CD14-positive monocyte (primary cell): ENCODE results near the gene GRID1. TPM values are rescaled to one million over a fixed set of nuclear protein-coding genes. Genes with fewer than 3 reads are reported as not detected.

ENCODE experiments used
- DNase-seq, 3 donors: peaks; one replicate each; pipeline ENCODE4 v3.0.0-alpha.2; 2011 to 2022
- H2AFZ ChIP-seq: 2 replicates; pipeline ENCODE4 v1.6.0; 2012; ENCODE audit warnings: mild to moderate bottlenecking, low read depth, low read length, inconsistent platforms; ENCODE audit not compliant: insufficient read depth, poor library complexity, severe bottlenecking
- H3K27ac ChIP-seq, 2 donors: 1 replicate in 1 of 2; 2 replicates in 1 of 2; pipeline ENCODE4 v1.5.1; 2012 to 2013; ENCODE audit warnings: low read length in 2 of 2, control low read depth in 1 of 2, inconsistent platforms in 1 of 2, low read depth in 1 of 2, mild to moderate bottlenecking in 1 of 2
- H3K27me3 ChIP-seq, 2 donors: one replicate each; pipeline versions ENCODE4 v1.6.0 to v1.6.1; 2011 to 2013; ENCODE audit warnings: low read length in 2 of 2; ENCODE audit not compliant: control insufficient read depth in 2 of 2, insufficient read depth in 2 of 2
- H3K36me3 ChIP-seq, 2 donors: replicated peaks in 1 of 2; 1 replicate in 1 of 2; 2 replicates in 1 of 2; pipeline versions ENCODE4 v1.5.1 to v1.6.1; 2012 to 2013; ENCODE audit warnings: low read length in 2 of 2, control low read depth in 1 of 2, inconsistent platforms in 1 of 2, mild to moderate bottlenecking in 1 of 2; ENCODE audit not compliant: insufficient read depth in 2 of 2, control insufficient read depth in 1 of 2
- H3K4me1 ChIP-seq, 2 donors: 1 replicate in 1 of 2; 2 replicates in 1 of 2; pipeline versions ENCODE4 v1.5.1 to v1.6.1; 2012 to 2013; ENCODE audit warnings: low read length in 2 of 2, control low read depth in 1 of 2, inconsistent platforms in 1 of 2, mild to moderate bottlenecking in 1 of 2, moderate library complexity in 1 of 2; ENCODE audit not compliant: insufficient read depth in 2 of 2, control insufficient read depth in 1 of 2
- H3K4me2 ChIP-seq: replicated peaks from 2 replicates; pipeline ENCODE3; 2012; ENCODE audit warnings: low read length, moderate library complexity, mild to moderate bottlenecking; ENCODE audit not compliant: poor library complexity, severe bottlenecking; ENCODE audit errors: extremely low read depth
- H3K4me3 ChIP-seq, 3 experiments: fragments of 200-600 bp in 1 of 3; sonication (generic) in 1 of 3; replicated peaks in 1 of 3; 1 replicate in 2 of 3; 2 replicates in 1 of 3; pipeline ENCODE4 v1.5.1; 2011 to 2013; ENCODE audit warnings: low read length in 3 of 3, mild to moderate bottlenecking in 3 of 3, control low read depth in 2 of 3, low read depth in 2 of 3, inconsistent platforms in 1 of 3, moderate library complexity in 1 of 3
- H3K79me2 ChIP-seq: 2 replicates; pipeline ENCODE4 v1.6.0; 2012; ENCODE audit warnings: mild to moderate bottlenecking, control low read depth, inconsistent platforms, low read length, moderate library complexity; ENCODE audit not compliant: insufficient read depth
- H3K9ac ChIP-seq: 2 replicates; pipeline ENCODE4 v1.6.0; 2017; ENCODE audit warnings: low read length, mild to moderate bottlenecking; ENCODE audit not compliant: insufficient read depth, poor library complexity, severe bottlenecking
- H3K9me3 ChIP-seq, 2 donors: replicated peaks in 1 of 2; 1 replicate in 1 of 2; 2 replicates in 1 of 2; pipeline versions ENCODE4 v1.5.1 to v1.6.1; 2012 to 2013; ENCODE audit warnings: low read length in 2 of 2, control low read depth in 1 of 2; ENCODE audit not compliant: control insufficient read depth in 1 of 2, insufficient read depth in 1 of 2
- H4K20me1 ChIP-seq: 2 replicates; pipeline ENCODE4 v1.6.0; 2012; ENCODE audit warnings: mild to moderate bottlenecking, low read length, control low read depth, moderate library complexity; ENCODE audit not compliant: insufficient read depth
- H3K27ac Mint-ChIP-seq, 7 donors: one replicate each; pipeline ENCODE4 v1.8.0; 2020; ENCODE audit warnings: mild to moderate bottlenecking in 7 of 7, mixed read lengths in 7 of 7, moderate library complexity in 6 of 7, inconsistent platforms in 2 of 7
- H3K27me3 Mint-ChIP-seq, 3 donors: one replicate each; pipeline ENCODE4 v1.8.0; 2021 to 2022; ENCODE audit warnings: low read depth in 3 of 3, mild to moderate bottlenecking in 3 of 3, mixed read lengths in 3 of 3, moderate library complexity in 3 of 3, inconsistent platforms in 1 of 3
- H3K36me3 Mint-ChIP-seq, 2 donors: one replicate each; pipeline ENCODE4 v1.8.0; 2020; ENCODE audit warnings: mixed read lengths in 2 of 2, inconsistent platforms in 1 of 2, mild to moderate bottlenecking in 1 of 2
- H3K4me1 Mint-ChIP-seq: one replicate; pipeline ENCODE4 v1.8.0; 2020; ENCODE audit warnings: mild to moderate bottlenecking, mixed read lengths
- H3K4me3 Mint-ChIP-seq, 2 donors: one replicate each; pipeline ENCODE4 v1.8.0; 2020; ENCODE audit warnings: mild to moderate bottlenecking in 2 of 2, mixed read lengths in 2 of 2, moderate library complexity in 1 of 2
- H3K9me3 Mint-ChIP-seq, 7 donors: one replicate each; pipeline ENCODE4 v1.8.0; 2020 to 2022; ENCODE audit warnings: mixed read lengths in 7 of 7, mild to moderate bottlenecking in 6 of 7, moderate library complexity in 6 of 7, inconsistent platforms in 2 of 7
- CTCF ChIP-seq: fragments of 200-600 bp; IDR thresholded peaks from one replicate; pipeline ENCODE4 v1.8.0; 2022; ENCODE audit warnings: antibody characterized with exemption, mild to moderate bottlenecking
- WGBS: methylation state at CpG from one replicate; pipeline ENCODE4 v1.1.5; 2013; ENCODE audit warnings: missing lambda C conversion rate; ENCODE audit not compliant: insufficient coverage; 5-methylcytosine and 5-hydroxymethylcytosine counted together
- intact Hi-C, 2 donors: fragments of 100-400 bp; cut with micrococcal nuclease; formaldehyde crosslinking; loops; one replicate each; pipeline versions ENCODE4 v1.15.0 to v1.15.1; 2023
- polyA plus RNA-seq, 3 donors: library from polyadenylated mRNA; depleted of rRNA in 1 of 3; unstranded in 2 of 3; stranded (reverse) in 1 of 3; fragments of 300-500 nt in 2 of 3; fragments of >200 nt in 1 of 3; fragmentation: Illumina TruSeq in 2 of 3; gene quantifications; 1 replicate in 2 of 3; 2 replicates in 1 of 3; pipeline ENCODE4 v1.2.3, GENCODE V29; 2012 to 2021

Gene GRID1
- polyA plus RNA-seq, 3 donors = not detected

- Mint-ChIP-seq H3K4me1 (no peaks in the 10 kb centered on the region), H3K27me3 (peaks cover 0 to 2% (median 1%) of the 10 kb centered on the region in 3 donors), H3K27ac (no peak overlapping the region), H3K4me3 (no peak overlapping the region), H3K9me3 (no peaks in the 10 kb centered on the region), H3K36me3 (no peaks in the 10 kb centered on the region)
- H3K4me1 ChIP-seq = no peaks in the 10 kb centered on the region
- WGBS = 96% methylated on average over 9 of the region's 10 CpGs
- no peak for TF ChIP-seq CTCF
- no peaks in the 10 kb centered on the region for H3K36me3 ChIP-seq
- H3K4me2 ChIP-seq = no peak overlapping the region
- H3K27ac ChIP-seq = no peak overlapping the region
- intact Hi-C loops = no loop called here
- H3K4me3 ChIP-seq = no peak overlapping the region
- H2AFZ ChIP-seq = no peak overlapping the region
- DNase-seq = no peak
- no peaks in the 10 kb centered on the region for H3K9me3 ChIP-seq
- H3K27me3 ChIP-seq = no peaks in the 10 kb centered on the region
- H3K79me2 ChIP-seq = no peaks in the 10 kb centered on the region
- no peak overlapping the region for H3K9ac ChIP-seq
- no peaks in the 10 kb centered on the region for H4K20me1 ChIP-seq
These were observed 77.7 kb downstream of the GRID1 start for GRCh38 chr10:86288695-86289576.

- no peak for TF ChIP-seq CTCF
- H3K27ac Mint-ChIP-seq = no peak overlapping the region
- DNase-seq = no peak
These were observed 78.5 kb downstream of the GRID1 start for GRCh38 chr10:86287966-86288579.

More at GRCh38 chr10:86287966-86288579, 78.5 kb downstream of the GRID1 start:
- Mint-ChIP-seq H3K4me3 (no peak overlapping the region), H3K27me3 (peaks cover 0 to 2% (median 1%) of the 10 kb centered on the region in 3 donors), H3K36me3 (no peaks in the 10 kb centered on the region), H3K9me3 (no peaks in the 10 kb centered on the region), H3K4me1 (no peaks in the 10 kb centered on the region)
- Histone ChIP-seq H3K27me3 (no peaks in the 10 kb centered on the region), H2AFZ (no peak overlapping the region), H3K4me3 (no peak overlapping the region), H3K36me3 (no peaks in the 10 kb centered on the region), H3K4me1 (no peaks in the 10 kb centered on the region), H3K27ac (no peak overlapping the region), H3K9me3 (no peaks in the 10 kb centered on the region), H3K79me2 (no peaks in the 10 kb centered on the region), H4K20me1 (no peaks in the 10 kb centered on the region), H3K4me2 (no peak overlapping the region), H3K9ac (no peak overlapping the region)
- intact Hi-C loops = no loop called here
- WGBS = 57% methylated on average over 4 of the region's 6 CpGs
